Activated B cell treated with CpG ODN at 0.5 μM for 24 hours (primary cell): Measurements from ENCODE around the gene SPACA6. TPM values are rescaled to one million over a fixed set of nuclear protein-coding genes. Genes with fewer than 3 reads are reported as not detected.
"Not testable (repeated sequence)": the region's sequence is repeated elsewhere in the genome, so short reads cannot be mapped to it uniquely, and the experiment has no call there.

Experiments
- ATAC-seq: fragments of 200-7000 bp; cut with Tn5 transposase; one replicate; pipeline ENCODE4 v1.10.0; 2021; ENCODE audit warnings: low read depth, mild to moderate bottlenecking, moderate library complexity
- CTCF ChIA-PET: fragments of 350-600 bp; sonication (Branson Sonifier 250); formaldehyde crosslinking; loops from one replicate; lab custom pipeline; 2021; ENCODE audit warnings: antibody characterized with exemption; lab: Charles Lee
- POLR2A ChIA-PET: fragments of 350-600 bp; sonication (Branson Sonifier 250); formaldehyde crosslinking; loops from one replicate; lab custom pipeline; 2021; ENCODE audit warnings: antibody characterized with exemption; lab: Charles Lee
- DNase-seq: peaks from one replicate; pipeline ENCODE4 v3.0.0; 2022
- H3K27ac Mint-ChIP-seq: one replicate; pipeline ENCODE4 v1.8.0; 2020; ENCODE audit warnings: mixed read lengths
- H3K27me3 Mint-ChIP-seq: one replicate; pipeline ENCODE4 v1.8.0; 2021; ENCODE audit warnings: mixed read lengths
- H3K36me3 Mint-ChIP-seq: one replicate; pipeline ENCODE4 v1.8.0; 2021; ENCODE audit warnings: low read depth, mixed read lengths
- H3K4me1 Mint-ChIP-seq: one replicate; pipeline ENCODE4 v1.8.0; 2021; ENCODE audit warnings: mixed read lengths
- H3K4me3 Mint-ChIP-seq: one replicate; pipeline ENCODE4 v1.8.0; 2020; ENCODE audit warnings: mild to moderate bottlenecking, mixed read lengths
- H3K9me3 Mint-ChIP-seq: one replicate; pipeline ENCODE4 v1.8.0; 2020; ENCODE audit warnings: mixed read lengths
- intact Hi-C: fragments of 100-400 bp; cut with micrococcal nuclease; formaldehyde crosslinking; loops from one replicate; pipeline ENCODE4 v1.15.1; 2024
- total RNA-seq: library from RNA; stranded (reverse); gene quantifications from 2 replicates; pipeline ENCODE4 v1.2.3, GENCODE V29; 2022
- TF ChIP-seq, protein P1 (sequence below): fragments of 200-600 bp; IDR thresholded peaks from one replicate; pipeline ENCODE4 v1.8.0; 2022; ENCODE audit warnings: antibody characterized with exemption, mild to moderate bottlenecking

SPACA6 gene
- total RNA-seq, 1 donor from 2014 or later: 3.2 TPM

DNA sequence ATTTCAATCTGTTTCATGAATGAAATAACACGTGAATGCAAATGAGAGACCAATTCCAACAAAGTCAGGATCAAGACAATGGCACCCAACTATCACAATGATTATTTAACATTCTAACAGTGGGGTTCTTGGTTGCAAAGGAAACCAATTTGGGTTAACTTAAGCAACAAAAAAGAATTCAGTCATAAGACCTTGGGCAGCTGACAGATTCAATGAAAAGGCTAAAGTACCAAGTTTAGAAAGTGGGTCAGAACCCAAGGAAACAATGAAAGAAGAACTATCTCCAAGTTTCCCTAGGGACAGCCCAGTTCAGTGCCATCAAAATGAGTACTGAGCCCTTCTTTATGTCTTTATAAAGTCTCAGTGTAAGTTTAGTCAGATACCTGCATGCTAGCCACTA lies 29.0 kb upstream of the SPACA6 start:
- H3K4me3 Mint-ChIP-seq: no peak overlapping the region

DNA sequence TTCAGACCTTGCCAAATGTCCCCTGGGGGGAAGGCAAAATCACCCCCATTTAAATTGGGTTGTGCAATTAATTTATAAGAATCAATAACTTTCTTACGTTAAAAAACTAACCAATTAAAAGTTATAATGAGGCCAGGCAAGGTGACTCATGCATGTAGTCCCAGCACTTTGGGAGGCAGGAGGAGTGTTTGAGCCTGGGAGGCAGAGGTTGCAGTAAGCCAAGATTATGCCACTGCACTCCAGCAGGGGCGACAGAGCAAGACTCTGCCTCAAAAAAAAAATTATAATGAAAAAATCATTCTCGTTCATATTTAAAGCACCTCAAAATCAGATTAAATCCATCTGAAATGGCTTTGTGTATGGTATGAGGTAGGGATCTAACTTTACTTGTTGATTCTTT lies 28.1 kb upstream of the SPACA6 start:
- CTCF ChIA-PET: interaction anchor here (0.7 to 1.2 kb wide), 2 partner anchors 192 to 1298 kb away, joined by 3 to 4 read pairs; no protein-coding TSS in a partner anchor
- H3K4me1 Mint-ChIP-seq: no peaks in the 10 kb centered on the region
- POLR2A ChIA-PET: no interaction called here
- peaks cover 33% of the 10 kb centered on the region for H3K27me3 Mint-ChIP-seq
- ATAC-seq: no peak
- no peak for DNase-seq
- TF ChIP-seq, protein P1, sequence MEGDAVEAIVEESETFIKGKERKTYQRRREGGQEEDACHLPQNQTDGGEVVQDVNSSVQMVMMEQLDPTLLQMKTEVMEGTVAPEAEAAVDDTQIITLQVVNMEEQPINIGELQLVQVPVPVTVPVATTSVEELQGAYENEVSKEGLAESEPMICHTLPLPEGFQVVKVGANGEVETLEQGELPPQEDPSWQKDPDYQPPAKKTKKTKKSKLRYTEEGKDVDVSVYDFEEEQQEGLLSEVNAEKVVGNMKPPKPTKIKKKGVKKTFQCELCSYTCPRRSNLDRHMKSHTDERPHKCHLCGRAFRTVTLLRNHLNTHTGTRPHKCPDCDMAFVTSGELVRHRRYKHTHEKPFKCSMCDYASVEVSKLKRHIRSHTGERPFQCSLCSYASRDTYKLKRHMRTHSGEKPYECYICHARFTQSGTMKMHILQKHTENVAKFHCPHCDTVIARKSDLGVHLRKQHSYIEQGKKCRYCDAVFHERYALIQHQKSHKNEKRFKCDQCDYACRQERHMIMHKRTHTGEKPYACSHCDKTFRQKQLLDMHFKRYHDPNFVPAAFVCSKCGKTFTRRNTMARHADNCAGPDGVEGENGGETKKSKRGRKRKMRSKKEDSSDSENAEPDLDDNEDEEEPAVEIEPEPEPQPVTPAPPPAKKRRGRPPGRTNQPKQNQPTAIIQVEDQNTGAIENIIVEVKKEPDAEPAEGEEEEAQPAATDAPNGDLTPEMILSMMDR: no peak
- H3K9me3 Mint-ChIP-seq: no peaks in the 10 kb centered on the region
- intact Hi-C loops: no loop called here
- H3K4me3 Mint-ChIP-seq: no peak overlapping the region
- H3K36me3 Mint-ChIP-seq: no peaks in the 10 kb centered on the region
- H3K27ac Mint-ChIP-seq: no peak overlapping the region

More for the DNA sequence above, 29.0 kb upstream of the SPACA6 start:
- peaks cover 31% of the 10 kb centered on the region for H3K27me3 Mint-ChIP-seq
- POLR2A ChIA-PET: no interaction called here
- no peak for DNase-seq
- ATAC-seq: no peak
- no peaks in the 10 kb centered on the region for H3K9me3 Mint-ChIP-seq
- no peak overlapping the region for H3K27ac Mint-ChIP-seq
- CTCF ChIA-PET: no interaction called here
- no peaks in the 10 kb centered on the region for H3K4me1 Mint-ChIP-seq
- TF ChIP-seq, protein P1: no peak
- intact Hi-C loops: no loop called here
- H3K36me3 Mint-ChIP-seq: no peaks in the 10 kb centered on the region

DNA sequence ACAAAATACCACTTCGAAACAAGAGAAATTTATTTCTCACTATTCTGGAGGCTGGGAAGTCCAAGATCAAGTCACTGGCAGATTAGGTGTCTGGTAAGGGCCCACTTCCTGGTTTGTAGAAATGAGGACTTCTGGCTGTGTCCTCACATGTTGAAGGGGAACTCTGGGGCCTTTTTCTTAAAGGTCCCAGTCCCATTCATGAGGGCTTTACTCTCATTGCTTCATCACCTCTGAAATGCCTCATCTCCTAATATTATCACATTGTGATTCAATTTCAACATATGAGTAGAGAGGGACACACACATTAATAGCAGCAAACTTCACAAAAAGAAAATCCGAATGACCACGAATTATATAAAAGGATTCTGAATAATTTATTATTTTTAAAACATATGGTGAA lies 24.9 kb upstream of the SPACA6 start:
- ATAC-seq (no peak), DNase-seq (no peak)
- Mint-ChIP-seq H3K9me3 (no peaks in the 10 kb centered on the region), H3K27me3 (peaks cover 33% of the 10 kb centered on the region), H3K4me1 (no peaks in the 10 kb centered on the region), H3K27ac (no peak overlapping the region), H3K36me3 (no peaks in the 10 kb centered on the region), H3K4me3 (no peak overlapping the region)
- intact Hi-C loops: no loop called here
- TF ChIP-seq, protein P1: no peak
- ChIA-PET POLR2A (no interaction called here), CTCF (interaction anchor here (0.7 to 1.5 kb wide), 2 partner anchors 11 to 195 kb away, joined by 3 to 4 read pairs; no protein-coding TSS in a partner anchor)

DNA sequence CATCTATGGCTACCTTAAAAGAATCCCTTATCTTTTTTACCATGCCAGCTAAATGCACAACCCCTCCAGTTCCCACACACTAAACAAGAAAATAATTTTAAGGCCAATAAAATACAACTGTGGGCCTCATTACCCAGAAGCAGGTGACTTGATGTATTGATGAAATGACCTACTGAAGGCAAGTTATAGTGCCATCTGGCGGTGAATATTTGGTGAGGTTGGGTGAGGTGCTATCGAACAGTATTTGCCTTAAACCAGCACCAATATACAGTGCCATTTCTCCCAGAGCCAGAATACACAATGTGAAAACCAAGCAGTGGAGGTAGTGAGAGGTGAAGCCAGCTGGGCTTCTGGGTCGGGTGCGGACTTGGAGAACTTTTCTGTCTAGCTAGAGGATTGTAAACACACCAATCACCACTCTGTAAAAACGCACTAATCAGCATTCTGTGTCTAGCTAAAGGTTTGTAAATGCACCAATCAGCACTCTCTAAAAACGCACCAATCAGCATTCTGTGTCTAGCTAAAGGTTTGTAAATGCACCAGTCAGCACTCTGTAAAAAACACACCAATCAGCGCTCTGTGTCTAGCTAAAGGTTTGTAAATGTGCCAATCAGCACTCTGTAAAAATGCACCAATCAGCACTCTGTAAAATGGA lies 17.1 kb upstream of the SPACA6 start:
- H3K4me3 Mint-ChIP-seq, DNase-seq, POLR2A ChIA-PET, H3K36me3 Mint-ChIP-seq, ATAC-seq, H3K9me3 Mint-ChIP-seq, H3K27ac Mint-ChIP-seq, H3K4me1 Mint-ChIP-seq, intact Hi-C loops: not testable (repeated sequence)
- H3K27me3 Mint-ChIP-seq: peaks cover 34% of the 10 kb centered on the region
- CTCF ChIA-PET: interaction anchor here (0.7 to 1.4 kb wide), 4 partner anchors 15 to 203 kb away, joined by 3 to 5 read pairs (median 3); no protein-coding TSS in a partner anchor

DNA sequence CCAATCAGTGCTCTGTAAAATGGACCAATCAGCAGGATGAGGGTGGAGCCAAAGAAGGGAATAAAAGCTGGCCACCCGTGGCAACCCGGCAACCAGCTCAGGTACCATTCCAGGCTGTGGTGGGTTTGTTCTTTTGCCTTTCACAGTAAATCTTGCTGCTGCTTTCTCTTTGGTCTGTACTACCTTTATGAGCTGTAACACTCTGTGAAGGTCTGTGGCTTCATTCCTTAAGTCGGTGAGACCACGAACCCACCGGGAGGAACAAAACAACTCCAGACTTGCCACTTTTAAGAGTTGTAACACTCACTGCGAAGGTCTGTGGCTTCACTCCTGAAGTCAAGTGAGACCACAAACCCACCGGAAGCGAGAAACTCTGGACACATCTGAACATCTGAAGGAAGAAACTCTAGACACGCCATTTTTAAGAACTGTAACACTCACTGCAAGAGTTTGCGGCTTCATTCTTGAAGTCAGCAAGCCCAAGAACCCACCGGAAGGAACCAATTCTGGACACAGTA lies 16.5 kb upstream of the SPACA6 start:
- Mint-ChIP-seq H3K4me3 (no peak overlapping the region), H3K27ac (no peak overlapping the region), H3K36me3 (no peaks in the 10 kb centered on the region), H3K27me3 (peaks cover 34% of the 10 kb centered on the region), H3K9me3 (peaks cover 7% of the 10 kb centered on the region), H3K4me1 (peaks cover 4% of the 10 kb centered on the region)
- ChIA-PET CTCF (interaction anchor here (0.7 to 1.4 kb wide), 4 partner anchors 15 to 203 kb away, joined by 3 to 5 read pairs (median 3); no protein-coding TSS in a partner anchor), POLR2A (no interaction called here)
- intact Hi-C loops: no loop called here
- TF ChIP-seq, protein P1: no peak
- ATAC-seq: no peak
- no peak for DNase-seq
